Midbrain (tissue), 1 donor: Measurements from ENCODE around the gene CLUH.

ENCODE experiments used
- DNase-seq: peaks from one replicate; lab custom pipeline; 2025; lab: John Stamatoyannopoulos, UW

The CLUH gene

DNA sequence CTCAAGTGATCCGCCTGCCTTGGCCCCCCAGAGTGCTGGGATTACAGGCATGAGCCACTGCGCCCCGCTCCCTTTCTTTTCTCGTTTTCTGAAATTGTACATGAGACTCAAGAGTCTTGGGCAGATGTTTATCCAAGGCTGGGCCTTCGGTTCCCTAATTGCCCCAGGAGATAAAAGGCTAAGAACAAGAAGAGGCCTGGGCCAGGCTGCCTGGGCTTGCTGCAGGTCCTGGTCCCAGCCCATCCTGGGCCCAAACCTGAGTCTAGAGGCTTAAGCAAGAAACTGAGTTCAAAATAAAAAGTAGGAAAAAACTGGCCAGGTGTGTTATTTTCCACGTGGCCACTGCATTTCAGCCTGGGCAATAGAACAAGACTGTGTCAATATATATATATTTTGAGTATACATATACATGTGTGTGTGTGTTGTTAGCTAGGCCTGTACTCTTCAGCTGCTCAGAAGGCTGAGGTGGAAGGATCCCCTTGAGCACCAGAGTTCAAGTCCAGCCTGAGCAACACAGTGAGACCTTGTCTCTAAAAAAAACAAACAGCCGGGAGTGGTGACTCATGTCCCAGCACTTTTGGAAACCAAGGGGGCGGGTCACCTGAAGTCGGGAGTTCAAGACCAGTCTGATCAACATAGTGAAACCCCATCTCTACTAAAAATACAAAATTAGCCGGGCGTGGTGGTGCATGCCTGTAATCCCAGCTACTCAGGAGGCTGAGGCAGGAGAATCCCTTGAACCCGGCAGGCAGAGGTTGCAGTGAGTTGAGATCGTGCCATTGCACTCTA is 6.8 kb upstream of the CLUH start:
- no peak for DNase-seq

DNA sequence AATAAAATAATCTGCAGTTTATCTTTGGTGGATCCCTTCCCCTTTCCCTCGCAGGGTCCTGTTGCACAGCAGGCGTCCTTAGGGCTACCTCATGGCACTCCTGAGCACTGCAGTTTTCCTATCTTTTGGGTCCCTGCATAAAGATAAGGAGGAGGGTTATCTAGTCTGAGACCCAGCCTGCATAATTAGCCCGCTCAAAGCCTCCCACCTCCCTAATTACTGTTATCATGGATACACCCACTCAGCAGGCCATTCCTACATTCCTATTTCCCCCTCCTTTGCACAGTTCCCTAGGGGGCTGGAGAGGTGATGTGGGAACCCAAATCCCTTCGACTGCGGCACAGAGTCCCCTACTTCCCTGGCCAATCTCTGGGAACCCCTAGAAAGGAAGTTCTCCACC is 5.1 kb upstream of the CLUH start:
- DNase-seq, result no peak

DNA sequence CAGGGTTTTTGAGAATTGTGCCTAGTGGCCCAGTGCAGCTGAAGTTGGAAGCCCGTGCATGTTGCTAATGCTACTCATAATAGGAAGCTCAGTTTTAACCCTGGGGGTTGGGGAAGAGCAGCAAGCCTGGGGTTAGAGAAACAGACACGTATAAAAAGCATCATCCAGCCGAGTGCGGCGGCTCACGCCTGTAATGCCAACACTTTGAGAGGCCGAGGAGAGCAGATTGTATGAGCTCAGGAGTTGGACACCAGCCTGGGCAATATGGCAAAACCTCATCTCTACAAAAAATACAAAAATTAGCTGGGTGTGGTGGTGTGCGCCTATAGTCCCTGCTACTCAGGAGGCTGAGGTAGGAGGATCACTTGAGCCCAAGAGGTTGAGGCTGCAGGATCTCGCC is 2.3 kb upstream of the CLUH start:
- DNase-seq, result no peak

DNA sequence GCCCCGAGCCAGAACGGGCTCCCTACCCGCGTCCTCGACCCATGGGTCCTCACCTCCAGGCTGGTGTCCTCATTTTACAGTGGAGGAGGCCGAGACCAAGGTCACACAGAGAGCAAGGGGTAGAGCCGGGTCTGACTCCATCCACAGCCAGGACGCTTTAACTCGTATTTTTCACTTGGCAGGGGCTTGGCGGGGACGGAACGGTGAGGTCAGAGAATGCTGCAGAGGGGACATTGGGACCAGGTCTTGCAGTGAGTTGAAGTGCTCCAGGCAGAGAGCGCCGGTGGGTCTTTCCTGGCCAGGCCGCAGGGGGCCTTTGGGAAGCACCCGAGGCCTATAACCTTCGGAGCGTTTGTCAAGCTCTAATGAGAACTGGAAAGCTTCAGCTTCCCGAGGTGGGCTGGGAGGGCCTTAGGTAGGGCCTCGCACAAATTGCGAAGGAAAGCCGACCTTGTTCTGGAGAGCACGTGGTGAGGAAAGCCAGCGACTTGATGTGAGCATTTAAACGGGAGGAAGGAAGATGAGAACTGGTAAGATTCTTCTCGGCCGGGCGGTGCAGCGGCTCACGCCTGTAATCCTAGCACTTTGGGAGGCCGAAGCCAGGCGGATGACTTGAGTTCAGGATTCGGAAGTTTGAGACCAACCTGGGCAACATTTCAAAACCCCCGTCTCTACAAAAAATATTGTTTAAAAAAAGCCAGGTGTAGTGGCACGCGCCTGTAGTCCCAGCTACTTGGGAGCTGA is 908 bp upstream of the CLUH start:
- DNase-seq, result no peak

DNA sequence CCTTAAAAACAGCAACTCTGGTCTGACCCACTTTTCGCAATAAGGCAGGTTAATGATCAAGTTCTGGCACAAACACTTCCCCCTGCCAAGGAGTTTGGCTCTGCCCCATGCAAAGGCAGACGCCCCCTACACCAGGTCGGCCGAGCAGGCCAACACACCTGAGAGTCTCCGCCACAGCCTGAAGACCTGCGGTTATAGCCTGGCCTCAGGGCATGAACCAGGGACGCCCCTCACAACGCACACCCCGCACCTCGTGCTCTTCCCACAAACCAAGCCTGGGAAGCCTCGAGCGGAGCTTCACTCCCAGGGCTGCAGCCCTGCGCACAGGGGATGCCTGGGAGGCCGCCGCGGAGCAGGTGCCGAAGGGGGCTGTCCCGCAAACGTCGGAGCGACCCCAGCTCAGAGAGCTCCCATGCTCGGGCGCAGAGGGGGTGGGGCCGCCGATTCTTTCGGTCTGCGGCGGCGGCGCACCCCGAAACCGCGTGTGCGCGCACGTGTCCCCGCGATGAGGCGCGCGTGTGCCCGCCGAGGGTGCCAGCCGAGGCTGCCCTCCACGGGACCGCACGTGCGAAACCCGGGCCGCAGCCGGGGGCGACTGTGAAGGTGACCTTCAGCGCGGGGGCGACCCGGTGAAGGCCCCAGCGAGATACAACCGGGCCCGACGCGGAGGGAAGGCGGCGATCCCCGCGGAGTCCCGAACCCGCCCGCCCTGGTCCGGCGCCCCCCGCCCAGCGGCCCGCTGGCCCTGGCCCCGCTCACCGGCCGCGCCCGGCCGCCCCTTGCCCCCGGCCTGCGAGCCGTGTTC is 559 bp downstream of the CLUH start:
- no peak for DNase-seq

DNA sequence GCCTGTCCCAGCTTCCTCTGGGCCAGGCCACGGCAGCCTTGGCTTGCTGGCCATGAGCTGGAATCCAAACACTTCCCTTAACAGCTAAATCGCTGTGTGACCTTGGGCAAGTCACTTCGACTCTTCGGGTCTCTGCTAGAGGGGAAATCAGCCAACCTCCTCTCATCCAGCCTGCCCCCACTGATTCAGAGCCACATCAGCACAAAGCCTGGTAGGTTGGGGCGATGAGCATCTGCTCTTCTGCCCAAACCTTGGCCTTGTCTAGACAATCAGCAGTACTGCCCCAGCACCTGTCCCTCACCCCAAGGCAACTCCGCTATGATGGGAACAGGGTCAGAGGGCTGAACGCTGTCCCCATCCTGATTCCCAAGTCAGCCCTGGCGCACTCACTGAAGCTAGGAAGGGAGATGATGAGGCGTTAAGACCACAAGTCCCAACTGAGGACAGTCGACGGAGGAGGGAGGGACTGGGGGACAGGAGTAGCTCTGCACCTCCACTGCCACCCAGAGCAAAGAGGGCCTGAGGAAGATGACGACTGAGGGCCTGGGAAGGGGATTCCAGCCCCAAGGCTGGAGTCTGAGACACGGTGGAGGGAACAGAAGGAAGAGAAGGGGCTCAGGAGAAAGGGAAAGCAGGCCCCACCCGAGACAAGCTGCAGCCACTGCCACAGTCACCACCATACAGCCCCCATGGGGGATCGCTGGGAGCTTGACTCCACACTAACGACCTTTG is 1.3 kb downstream of the CLUH start:
- DNase-seq, result no peak

DNA sequence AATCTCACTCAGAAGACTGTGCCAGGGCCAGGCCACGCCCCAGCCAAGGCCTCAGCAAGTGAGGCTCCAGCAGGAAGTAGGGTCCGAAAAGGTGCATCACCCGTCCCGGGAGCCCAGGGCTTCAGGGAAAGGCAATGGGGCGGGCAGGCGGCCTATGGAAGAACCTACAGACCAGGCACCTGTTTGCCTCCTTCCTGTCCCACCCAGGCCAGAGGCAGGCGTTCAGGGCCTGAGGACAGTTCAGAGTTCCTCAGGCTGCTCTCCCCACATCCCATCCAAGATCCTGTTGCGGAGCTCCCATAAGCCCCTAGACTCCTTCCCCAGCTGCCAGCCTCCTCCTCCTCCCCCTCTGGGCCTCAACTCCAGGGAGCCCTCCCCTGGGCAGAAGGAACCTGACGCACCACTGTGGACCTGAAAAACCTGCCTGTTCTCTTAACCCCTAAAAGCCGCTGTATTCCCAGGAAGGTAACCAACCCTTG is 2.3 kb downstream of the CLUH start:
- no peak for DNase-seq

DNA sequence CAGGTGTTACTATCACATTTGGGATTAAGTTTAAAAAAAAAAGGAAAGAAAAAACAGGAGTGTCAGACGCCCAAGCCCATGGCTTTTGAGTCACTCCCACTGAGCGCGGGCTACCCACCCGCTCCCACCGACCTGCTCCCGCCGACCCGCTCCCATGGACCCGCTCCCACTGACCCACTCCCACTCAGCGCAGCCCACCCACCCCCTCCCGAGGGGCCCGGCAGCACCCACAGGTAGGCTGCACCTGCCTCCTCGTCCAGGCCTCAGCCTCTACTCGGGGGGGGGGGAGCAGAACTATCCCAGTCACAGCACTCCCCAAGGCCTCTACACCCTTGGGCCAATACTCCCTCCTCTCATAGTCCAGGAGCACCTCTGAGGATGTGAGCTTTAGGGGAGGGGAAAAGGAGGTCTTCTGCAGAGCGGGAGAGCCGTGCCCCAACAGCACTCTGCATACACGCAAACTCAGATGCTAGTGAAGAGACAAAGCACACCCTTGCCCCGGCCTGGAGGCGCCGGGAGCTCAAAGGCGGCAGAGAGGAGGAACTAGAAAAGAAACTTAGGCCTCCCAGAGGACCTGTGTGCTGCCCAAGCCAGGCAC is 2.9 kb downstream of the CLUH start:
- no peak for DNase-seq

DNA sequence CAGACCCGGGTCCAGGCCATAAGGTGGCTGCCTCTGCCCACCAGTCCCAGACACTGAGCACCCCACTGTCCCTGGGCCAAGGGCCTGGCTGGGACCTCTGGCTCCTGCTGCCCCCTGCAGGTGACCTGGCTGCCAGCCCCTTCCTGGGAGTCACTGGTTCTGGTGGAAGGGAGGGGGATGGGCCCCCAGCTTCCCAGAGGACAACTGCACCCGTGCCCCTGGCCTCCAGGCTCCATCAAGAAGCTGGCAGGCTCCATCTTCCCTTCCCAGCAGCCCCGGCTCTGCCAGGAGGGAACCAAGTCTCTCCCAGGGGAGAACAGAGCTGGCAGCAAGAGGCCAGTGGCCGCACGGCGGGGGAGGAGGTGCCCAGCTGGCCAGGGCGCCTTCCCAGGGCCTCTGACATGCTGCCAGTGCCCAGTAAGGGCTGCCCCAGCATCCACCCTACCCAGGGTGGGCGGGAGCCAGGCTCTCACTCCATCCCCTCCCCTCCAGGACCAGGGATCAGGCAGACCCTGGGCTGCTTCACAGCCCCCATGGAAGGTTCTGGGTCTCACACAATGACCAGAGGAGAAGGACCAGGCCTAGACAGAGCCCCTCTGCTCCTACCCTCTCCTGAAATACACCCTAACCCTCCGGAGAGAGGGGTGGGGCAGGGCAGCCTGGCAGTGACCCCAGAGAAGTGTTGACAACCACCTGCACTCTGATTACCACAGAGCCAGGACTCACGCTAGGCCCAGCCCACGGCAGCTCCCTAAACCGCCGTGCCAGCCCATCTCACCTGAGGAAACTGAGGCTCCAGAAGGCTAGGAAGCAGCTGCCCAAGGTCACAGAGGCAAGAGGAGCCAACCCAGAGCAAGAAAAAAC is 3.6 kb downstream of the CLUH start:
- peak; percentile 58 for DNase-seq

DNA sequence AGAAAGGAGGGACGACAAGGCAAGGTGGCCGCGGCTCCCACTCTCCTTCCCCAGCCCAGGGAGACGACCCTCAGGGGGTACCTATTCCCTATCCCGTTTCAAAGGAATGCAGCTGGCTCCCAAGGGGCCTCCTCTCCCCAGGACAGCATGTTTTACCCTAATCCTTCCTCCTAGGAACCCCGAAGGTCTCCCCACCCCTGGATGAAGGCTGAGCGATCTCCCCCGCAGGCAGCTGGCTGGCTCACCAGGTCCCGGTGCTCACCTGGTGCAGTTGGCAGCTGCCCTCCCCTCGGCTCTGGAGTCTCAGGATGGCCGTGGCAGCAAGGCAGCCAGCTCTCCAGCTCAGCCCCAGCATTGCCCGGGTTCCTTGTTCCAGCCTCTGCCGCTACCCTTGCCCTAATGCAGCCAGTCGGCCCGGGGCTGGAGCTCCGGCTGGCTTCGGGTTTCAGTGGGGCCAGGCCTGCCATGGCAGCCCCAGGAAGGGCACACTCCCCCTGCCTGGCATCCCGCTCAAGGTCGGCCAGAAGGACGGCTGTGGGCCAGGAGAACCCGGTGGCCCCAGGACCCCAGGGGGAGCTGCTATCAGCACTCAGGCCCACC is 4.6 kb downstream of the CLUH start:
- no peak for DNase-seq

DNA sequence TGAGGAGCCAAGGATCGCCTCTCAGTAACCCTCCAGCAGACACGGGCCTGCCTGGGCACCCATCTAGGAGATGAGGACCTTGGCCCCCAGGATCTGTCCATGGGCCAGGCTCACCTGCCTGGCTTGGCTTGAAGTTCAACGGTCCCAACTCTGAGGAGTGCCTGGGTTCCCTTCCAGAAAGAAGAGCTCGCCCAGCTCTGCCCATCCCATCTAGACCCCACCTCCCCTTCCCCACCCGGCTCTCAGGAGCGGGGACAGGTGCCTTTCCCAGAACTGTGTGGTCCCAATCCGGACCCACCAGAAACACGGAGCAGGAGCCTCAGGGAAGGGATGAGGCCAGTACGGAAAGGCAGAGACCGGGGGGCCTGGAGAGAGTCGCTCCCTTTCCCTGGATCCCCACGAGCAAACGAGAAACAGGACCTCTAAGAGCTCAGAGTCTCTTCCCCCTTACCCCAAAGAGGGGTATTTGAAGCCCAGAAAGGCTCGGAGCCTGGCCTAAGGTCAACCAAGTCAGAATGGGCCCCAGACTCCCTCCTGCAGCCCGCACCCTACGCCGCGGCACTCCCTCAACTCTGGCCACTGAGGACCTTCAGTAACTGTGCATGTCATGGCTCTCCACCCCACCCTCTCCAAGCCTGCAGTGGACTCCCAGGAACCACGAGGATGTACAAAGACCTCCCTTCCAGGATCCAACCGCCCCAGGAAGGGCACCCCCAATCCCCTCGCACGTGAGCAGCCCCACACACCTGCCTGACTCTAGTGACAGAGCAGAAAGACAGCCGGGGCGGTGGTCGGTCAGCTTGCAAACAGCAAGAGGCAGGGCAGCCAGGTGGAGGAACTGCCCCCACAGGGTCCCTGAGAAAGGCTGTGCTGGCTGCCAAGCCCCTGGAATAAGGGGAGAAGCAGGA is 5.4 kb downstream of the CLUH start:
- no peak for DNase-seq

DNA sequence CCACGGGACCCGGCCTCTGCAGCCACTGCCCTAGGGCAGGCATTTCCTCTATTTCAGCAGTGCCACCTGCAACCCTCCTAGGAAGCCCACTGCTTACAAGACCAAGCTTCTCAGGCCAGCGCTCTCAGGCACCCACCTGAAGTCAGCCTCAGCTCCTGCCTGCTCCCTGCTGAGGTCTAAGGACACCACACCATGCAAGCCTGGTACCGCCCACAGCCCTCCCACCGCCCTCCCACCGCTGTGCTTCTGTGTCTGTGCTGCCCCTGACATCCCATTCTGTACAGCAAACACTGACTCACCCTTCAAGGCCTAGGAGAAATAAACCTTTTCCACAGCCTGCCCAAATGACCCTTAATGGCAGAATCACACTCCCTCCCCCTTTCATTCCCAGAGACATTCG is 6.3 kb downstream of the CLUH start:
- DNase-seq, result no peak

DNA sequence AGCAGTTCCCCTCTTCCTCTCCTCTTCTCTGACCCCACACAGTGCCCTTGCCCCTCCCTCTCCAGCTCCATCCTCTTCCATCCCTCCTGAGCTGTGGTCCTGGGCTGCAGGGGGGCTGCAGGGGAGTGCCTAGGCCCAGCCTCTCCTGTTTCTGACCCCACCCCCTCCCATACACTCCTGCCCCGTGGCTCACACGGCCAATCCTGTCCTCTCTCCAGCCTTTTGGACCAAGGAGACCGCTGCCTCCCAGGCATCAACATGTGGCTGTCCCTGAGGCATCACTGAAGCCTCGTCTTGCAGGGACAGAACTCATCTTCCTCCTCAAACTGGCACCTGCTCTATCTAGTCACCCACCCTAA is 6.7 kb downstream of the CLUH start:
- no peak for DNase-seq

DNA sequence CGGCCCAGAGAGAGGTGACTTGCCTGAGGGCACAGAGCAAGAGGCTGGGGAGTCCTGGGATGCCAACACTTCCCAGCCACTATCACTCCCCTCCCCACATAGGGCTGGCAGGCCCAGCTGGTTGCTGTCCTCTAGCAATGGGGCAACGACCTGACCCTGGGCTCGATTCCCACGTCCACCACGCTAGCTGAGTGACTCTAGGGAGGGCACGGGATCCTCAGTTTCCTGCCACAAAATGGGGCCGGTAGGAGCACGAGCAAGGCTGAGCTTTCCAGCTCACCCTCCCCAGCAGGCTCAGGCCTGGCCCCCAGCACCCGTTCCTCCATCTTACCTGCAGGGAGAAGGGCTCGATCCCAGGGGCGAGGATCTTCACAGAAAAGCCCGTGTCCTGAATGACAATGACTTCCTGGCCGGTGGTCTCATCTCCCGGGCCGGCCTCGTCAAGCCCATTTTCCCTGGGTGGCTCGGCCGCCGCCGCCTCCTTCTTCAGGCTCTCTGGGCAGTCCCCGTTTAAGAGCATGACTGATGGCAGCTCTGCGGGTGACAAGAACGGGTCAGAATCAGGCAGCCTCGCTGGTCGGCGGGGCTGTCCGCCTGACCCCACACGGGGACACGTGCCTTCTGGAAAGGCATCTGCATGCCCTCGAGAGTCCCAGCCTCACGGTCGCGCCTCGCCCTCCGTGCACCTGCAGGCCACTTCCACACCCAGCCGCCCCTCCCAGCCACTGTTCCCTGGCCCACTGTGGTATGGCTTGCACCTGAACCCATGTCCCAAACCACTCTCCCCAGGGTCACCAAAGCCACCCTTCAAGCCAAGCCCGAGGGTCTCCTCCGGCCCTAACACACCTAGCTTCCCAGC is 7.3 kb downstream of the CLUH start:
- no peak for DNase-seq

DNA sequence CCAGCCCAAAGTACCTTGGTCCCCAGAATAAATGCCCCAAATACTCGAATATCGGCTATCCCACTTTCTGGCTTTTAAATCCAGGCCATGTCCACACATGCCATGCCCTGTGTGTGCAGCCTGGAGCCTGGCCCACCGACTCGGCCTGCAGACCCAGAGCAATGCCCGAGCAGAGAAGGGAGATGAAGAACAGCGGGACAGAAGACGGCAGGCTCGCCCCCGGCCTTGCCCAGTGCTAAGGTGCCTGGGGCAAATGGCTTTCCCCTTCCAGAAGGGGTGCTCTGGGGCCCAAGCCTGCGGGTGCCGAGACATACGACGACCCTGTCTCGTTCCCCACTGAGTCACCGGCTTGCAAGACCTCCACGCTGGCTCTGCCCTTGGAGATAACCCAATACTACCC is 8.0 kb downstream of the CLUH start:
- DNase-seq, result no peak

DNA sequence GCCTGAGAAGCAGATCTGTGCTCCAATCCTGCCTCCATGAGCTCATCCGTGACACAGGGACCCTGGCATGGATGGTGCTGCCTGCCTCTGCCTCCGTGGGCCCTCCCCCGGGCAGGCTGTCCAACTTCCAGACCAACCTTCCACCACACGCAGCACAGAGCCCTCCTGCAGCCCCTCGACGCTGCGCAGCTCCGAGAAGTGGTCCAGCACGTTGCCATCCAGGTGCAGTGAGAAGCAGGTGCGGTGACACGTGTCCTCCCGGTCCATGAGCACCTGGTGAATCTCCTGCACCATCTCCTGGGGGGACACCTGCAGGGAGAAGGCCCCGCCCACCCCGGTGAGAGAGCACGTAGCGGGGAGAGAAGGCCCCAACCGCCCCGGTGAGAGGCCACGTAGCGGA is 8.4 kb downstream of the CLUH start:
- no peak for DNase-seq

DNA sequence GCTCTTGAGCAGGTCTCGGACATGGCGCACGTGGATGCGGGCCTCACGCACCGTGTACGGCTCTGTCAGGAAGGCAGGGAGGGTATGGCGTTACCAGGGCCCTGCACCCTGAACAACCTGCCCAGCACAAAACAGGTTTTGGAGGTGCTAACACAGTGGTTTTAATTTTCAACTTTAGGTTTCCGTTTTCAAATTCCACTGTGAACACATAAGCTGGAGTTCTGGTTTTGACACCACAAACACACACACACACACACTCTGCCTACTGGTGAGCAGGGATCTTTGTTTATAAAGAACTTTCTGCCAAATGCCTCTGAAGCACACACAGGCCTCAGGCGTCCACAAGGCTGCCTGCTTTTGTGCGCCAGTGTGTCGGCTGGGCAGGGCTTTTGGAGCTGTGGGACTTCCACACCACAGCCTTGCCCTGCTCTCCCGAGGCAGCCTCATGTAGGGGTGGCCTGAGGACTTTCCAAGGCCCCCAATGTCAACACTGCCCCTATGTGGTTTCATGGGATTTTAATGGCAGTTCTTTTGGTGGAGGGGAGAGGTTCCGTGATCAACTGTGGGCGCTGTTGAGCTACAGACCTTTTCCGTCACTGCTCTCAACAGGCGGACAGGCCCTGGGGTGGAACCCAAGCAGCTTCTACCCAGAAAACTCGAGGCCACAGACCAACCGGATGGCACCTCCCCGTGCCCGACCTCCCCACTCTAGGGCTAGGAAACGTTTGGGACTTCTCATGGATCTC is 9.4 kb downstream of the CLUH start:
- DNase-seq, result no peak
